T follicular helper cell (primary cell): ENCODE data around the gene RPS6KA3.
"Not testable (repeated sequence)": the region's sequence is repeated elsewhere in the genome, so short reads cannot be mapped to it uniquely, and the experiment has no call there.

ENCODE experiments used
- DNase-seq: peaks from one replicate; pipeline ENCODE4 v3.0.0-alpha.2; 2020; ENCODE audit warnings: low read depth

RPS6KA3 gene

GRCh38 chrX:20143561-20143960, 123.1 kb downstream of the RPS6KA3 start:
- DNase-seq, result no peak

- no peak for DNase-seq
Measured at GRCh38 chrX:20143111-20143510, 123.6 kb downstream of the RPS6KA3 start.

- DNase-seq, result peak; percentile 99
Measured at GRCh38 chrX:20141281-20142220, 125.2 kb downstream of the RPS6KA3 start, which contains the start of gene EIF1AX. EIF1AX (minus strand) TSS chrX:20141838; CDS start chrX:20141640, 198 bp downstream.

GRCh38 chrX:20140420-20140819, 126.3 kb downstream of the RPS6KA3 start:
- DNase-seq, result no peak

- no peak for DNase-seq
Measured at GRCh38 chrX:20139966-20140365, 126.7 kb downstream of the RPS6KA3 start.

GRCh38 chrX:20135944-20136343, 130.8 kb downstream of the RPS6KA3 start:
- DNase-seq, result no peak

- DNase-seq, result no peak
Measured at GRCh38 chrX:20132666-20133065, 134.0 kb downstream of the RPS6KA3 start.

- no peak for DNase-seq
Measured at GRCh38 chrX:20130357-20130756, 136.4 kb downstream of the RPS6KA3 start.

- no peak for DNase-seq
Measured at GRCh38 chrX:20129547-20129946, 137.2 kb downstream of the RPS6KA3 start.

GRCh38 chrX:20128670-20129069, 138.0 kb downstream of the RPS6KA3 start:
- no peak for DNase-seq

- not testable (repeated sequence) for DNase-seq
Measured at GRCh38 chrX:20127440-20127839, 139.3 kb downstream of the RPS6KA3 start.

- not testable (repeated sequence) for DNase-seq
Measured at GRCh38 chrX:20126833-20127232, 139.9 kb downstream of the RPS6KA3 start.

GRCh38 chrX:20124964-20125363, 141.7 kb downstream of the RPS6KA3 start:
- DNase-seq, result no peak

- DNase-seq, result no peak
Measured at GRCh38 chrX:20118065-20118824, 148.5 kb downstream of the RPS6KA3 start.

- no peak for DNase-seq
Measured at GRCh38 chrX:20116577-20117240, 150.0 kb downstream of the RPS6KA3 start, which contains the start of gene MAP7D2. MAP7D2 (minus strand) TSS chrX:20116907; CDS start chrX:20116879, 28 bp downstream.

- DNase-seq, result no peak
Measured at GRCh38 chrX:20116087-20116576, 150.6 kb downstream of the RPS6KA3 start.

GRCh38 chrX:20112022-20112774, 154.5 kb downstream of the RPS6KA3 start:
- no peak for DNase-seq

- no peak for DNase-seq
Measured at GRCh38 chrX:20111271-20111670, 155.4 kb downstream of the RPS6KA3 start.

GRCh38 chrX:20101934-20102581, 164.7 kb downstream of the RPS6KA3 start:
- no peak for DNase-seq
